Transverse colon (tissue), 4 donors: ENCODE data around the gene SGCG. TPM values are rescaled to one million over a fixed set of nuclear protein-coding genes. Genes with fewer than 3 reads are reported as not detected.

Source experiments
- DNase-seq: peaks from one replicate; pipeline ENCODE4 v3.0.0-alpha.2; 2019
- H3K27ac ChIP-seq, 4 donors: fragments of 200-600 bp; sonication (generic); 2 replicates each; pipeline ENCODE4 v1.5.1; 2016 to 2018; ENCODE audit warnings: inconsistent platforms in 4 of 4
- H3K27me3 ChIP-seq: fragments of 200-600 bp; sonication (generic); 2 replicates; pipeline ENCODE4 v1.5.1; 2017; ENCODE audit warnings: inconsistent platforms
- H3K36me3 ChIP-seq, 4 donors: fragments of 200-600 bp; sonication (generic); 2 replicates each; pipeline ENCODE4 v1.5.1; 2017 to 2019; ENCODE audit warnings: inconsistent platforms in 4 of 4
- H3K4me1 ChIP-seq, 4 donors: fragments of 200-600 bp; sonication (generic); 2 replicates each; pipeline ENCODE4 v1.5.1; 2017 to 2020; ENCODE audit warnings: inconsistent platforms in 4 of 4
- H3K4me3 ChIP-seq, 4 donors: fragments of 200-600 bp; sonication (generic); 1 replicate in 1 of 4; 2 replicates in 3 of 4; pipeline versions ENCODE4 v1.5.1 to v1.6.1; 2017 to 2019; ENCODE audit warnings: inconsistent platforms in 4 of 4
- H3K9me3 ChIP-seq, 2 donors: fragments of 200-600 bp; sonication (generic); 2 replicates each; pipeline ENCODE4 v1.5.1; 2017 to 2019; ENCODE audit warnings: inconsistent platforms in 2 of 2
- EP300 ChIP-seq: sonication (generic); formaldehyde crosslinking; IDR thresholded peaks from one replicate; pipeline ENCODE4 v1.6.1; 2017; ENCODE audit warnings: antibody characterized with exemption, low read depth
- POLR2A ChIP-seq: fragments of 450-650 bp; IDR thresholded peaks from one replicate; pipeline ENCODE4 v1.6.1; 2016; ENCODE audit warnings: antibody characterized with exemption, mild to moderate bottlenecking, moderate library complexity
- POLR2AphosphoS5 ChIP-seq, 3 donors: sonication (generic); formaldehyde crosslinking; IDR thresholded peaks; one replicate each; pipeline ENCODE4 v1.6.1; 2016; ENCODE audit warnings: antibody characterized with exemption in 3 of 3
- WGBS, 2 donors: methylation state at CpG; one replicate each; pipeline ENCODE4 v1.1.5; 2018; ENCODE audit warnings: low coverage in 1 of 2; 5-methylcytosine and 5-hydroxymethylcytosine counted together
- in situ Hi-C, 4 donors: fragments of 200-750 bp; cut with MboI; loops; one replicate each; pipeline versions ENCODE4 v1.15.0 to v1.15.1; 2017; ENCODE audit warnings: low sequenced_read_pairs in 3 of 4, low pct_ligation_motif_present in 1 of 4, low pct_unique_long_range_greater_than_20kb in 1 of 4
- intact Hi-C: fragments of 100-400 bp; cut with DNase I; formaldehyde crosslinking; loops from one replicate; pipeline ENCODE4 v1.15.1; 2023; ENCODE audit warnings: low total_unique reads
- total RNA-seq, 4 donors: library from RNA; depleted of rRNA; stranded (reverse); fragments of >200 nt; gene quantifications; one replicate each; pipeline ENCODE4 v1.1.0, GENCODE V29; 2016
- TF ChIP-seq, protein P1 (sequence below), 5 experiments: fragments of 200-600 bp in 3 of 5; fragments of 450-650 bp in 2 of 5; sonication (generic) in 3 of 5; IDR thresholded peaks; 1 replicate in 2 of 5; 2 replicates in 3 of 5; pipeline ENCODE4 v1.5.1; 2016 to 2017; ENCODE audit warnings: antibody characterized with exemption in 5 of 5, inconsistent platforms in 3 of 5, mild to moderate bottlenecking in 2 of 5, moderate library complexity in 1 of 5

SGCG gene
- total RNA-seq, 4 donors from 2014 or later: not detected

DNA sequence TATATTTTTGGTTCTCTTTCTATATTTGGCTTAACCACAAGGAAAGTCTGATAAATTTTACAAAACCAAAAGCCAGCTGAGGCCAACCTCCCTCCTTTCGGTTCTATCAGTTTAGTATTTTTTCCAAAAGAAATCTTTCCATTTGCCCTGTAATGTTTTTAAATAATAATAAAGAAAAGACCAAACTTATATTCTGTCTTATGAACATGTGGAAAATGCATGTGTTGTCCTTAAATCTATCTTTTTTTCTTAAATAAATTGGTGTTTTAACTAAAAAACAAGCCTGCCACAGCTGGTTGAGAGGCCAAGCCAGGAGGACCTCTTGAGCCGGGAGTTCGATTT is 139.1 kb downstream of the SGCG start:
- H3K9me3 ChIP-seq: no peaks in the 10 kb centered on the region
- in situ Hi-C loops: no loop called here
- H3K27me3 ChIP-seq: no peaks in the 10 kb centered on the region
- intact Hi-C loops: no loop called here
- no peak overlapping the region for H3K27ac ChIP-seq
- H3K4me1 ChIP-seq: peaks cover 0 to 12% (median 6%) of the 10 kb centered on the region in 4 donors
- DNase-seq: no peak
- H3K36me3 ChIP-seq: no peaks in the 10 kb centered on the region
- TF ChIP-seq EP300 (no peak), POLR2AphosphoS5 (IDR thresholded peaks at IDR 0.05) (no peak), POLR2A (no peak)
- TF ChIP-seq, protein P1, sequence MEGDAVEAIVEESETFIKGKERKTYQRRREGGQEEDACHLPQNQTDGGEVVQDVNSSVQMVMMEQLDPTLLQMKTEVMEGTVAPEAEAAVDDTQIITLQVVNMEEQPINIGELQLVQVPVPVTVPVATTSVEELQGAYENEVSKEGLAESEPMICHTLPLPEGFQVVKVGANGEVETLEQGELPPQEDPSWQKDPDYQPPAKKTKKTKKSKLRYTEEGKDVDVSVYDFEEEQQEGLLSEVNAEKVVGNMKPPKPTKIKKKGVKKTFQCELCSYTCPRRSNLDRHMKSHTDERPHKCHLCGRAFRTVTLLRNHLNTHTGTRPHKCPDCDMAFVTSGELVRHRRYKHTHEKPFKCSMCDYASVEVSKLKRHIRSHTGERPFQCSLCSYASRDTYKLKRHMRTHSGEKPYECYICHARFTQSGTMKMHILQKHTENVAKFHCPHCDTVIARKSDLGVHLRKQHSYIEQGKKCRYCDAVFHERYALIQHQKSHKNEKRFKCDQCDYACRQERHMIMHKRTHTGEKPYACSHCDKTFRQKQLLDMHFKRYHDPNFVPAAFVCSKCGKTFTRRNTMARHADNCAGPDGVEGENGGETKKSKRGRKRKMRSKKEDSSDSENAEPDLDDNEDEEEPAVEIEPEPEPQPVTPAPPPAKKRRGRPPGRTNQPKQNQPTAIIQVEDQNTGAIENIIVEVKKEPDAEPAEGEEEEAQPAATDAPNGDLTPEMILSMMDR (IDR thresholded peaks at IDR 0.05): no peak
- no peak overlapping the region for H3K4me3 ChIP-seq
- 70 to 74% methylated on average over 3 of the region's 3 CpGs for WGBS, 2 donors

DNA sequence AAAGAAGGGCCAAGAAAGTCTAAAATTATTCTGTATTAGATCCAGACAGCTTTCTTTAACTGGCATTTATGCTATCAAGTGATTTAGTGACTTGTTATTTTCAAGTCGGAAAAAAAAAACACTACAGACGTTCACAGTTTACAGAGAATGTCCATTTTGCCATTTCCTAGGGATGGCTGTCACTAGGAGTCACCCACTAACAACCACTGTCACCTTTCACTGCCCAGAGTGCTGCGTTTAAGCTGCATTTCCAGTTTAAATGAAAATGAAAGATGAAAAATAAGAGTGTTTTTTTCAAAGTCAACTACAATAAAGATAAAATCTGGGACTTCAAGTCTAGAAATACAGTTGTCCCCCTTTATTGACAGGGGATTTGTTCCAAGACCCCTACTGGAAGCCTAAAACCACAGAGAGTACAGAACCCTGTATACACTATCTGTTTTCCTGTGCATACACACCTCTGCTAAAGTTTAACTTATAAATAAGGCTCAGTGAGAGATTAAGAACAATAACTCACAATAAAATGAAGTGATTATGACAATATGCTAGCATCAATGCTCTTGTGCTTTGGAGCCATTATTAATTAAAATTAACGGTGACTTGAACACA is 140.3 kb downstream of the SGCG start:
- no peaks in the 10 kb centered on the region for H3K27me3 ChIP-seq
- no peaks in the 10 kb centered on the region for H3K9me3 ChIP-seq
- no peaks in the 10 kb centered on the region for H3K36me3 ChIP-seq
- TF ChIP-seq POLR2AphosphoS5 (IDR thresholded peaks at IDR 0.05): no peak
- TF ChIP-seq, protein P1 (IDR thresholded peaks at IDR 0.05): no peak
- no peak for TF ChIP-seq POLR2A
- no peak for TF ChIP-seq EP300
- intact Hi-C loops (no loop called here), in situ Hi-C loops (no loop called here)
- 27 to 29% methylated on average over 4 of the region's 4 CpGs for WGBS, 2 donors
- peak overlapping the region in 3 of 4 donors; percentile 3 to 6 (median 5) for H3K4me3 ChIP-seq
- H3K4me1 ChIP-seq: peaks cover 0 to 12% (median 6%) of the 10 kb centered on the region in 4 donors
- peak overlapping the region in 3 of 4 donors; percentile 17 to 29 (median 18) for H3K27ac ChIP-seq
- DNase-seq: no peak

DNA sequence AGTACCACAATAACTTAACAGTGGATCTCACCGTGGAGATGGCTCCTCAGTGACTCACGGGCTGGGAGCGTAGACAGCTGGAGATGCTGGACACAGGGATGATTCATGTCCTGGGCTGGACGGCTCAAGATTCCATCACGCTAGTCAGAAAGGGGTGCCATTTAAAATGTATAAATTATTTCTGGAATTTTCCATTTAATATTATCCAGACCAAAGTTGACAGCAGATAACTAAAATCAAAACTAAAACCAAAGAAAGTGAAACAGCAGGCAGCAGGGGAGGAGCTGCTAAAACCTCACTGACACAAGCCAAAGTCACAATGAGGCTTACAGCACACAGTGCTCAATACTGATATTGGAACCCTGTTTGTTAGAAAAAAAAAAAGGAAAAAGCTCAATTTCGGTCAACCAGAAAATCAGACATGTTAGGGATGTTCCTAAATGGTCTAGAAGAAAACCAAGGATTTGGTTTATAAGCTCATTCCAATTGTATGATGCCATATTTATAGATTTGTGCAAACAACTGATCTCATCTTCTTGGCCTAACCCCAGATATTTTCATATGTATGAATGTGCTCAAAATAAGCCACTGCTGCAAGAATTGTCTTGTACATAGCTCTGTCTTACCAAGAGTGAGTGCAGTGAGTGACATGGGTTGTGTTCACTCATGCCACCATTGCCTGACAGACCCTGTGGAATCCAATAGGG is 140.9 kb downstream of the SGCG start:
- in situ Hi-C loops: no loop called here

More for the DNA sequence above, 140.9 kb downstream of the SGCG start:
- peak; percentile 17 for DNase-seq
- WGBS, 2 donors: 32 to 41% methylated on average over 6 of the region's 6 CpGs
- TF ChIP-seq, protein P1 (IDR thresholded peaks at IDR 0.05): no peak
- peak in 2 of 3 donors; percentile 20 to 25 for TF ChIP-seq POLR2AphosphoS5 (IDR thresholded peaks at IDR 0.05)
- Histone ChIP-seq H3K4me3 (peak overlapping the region in 3 of 4 donors; percentile 3 to 6 (median 5)), H3K36me3 (no peaks in the 10 kb centered on the region), H3K9me3 (no peaks in the 10 kb centered on the region), H3K4me1 (peaks cover 0 to 12% (median 6%) of the 10 kb centered on the region in 4 donors), H3K27ac (peak overlapping the region in 3 of 4 donors; percentile 17 to 29 (median 18)), H3K27me3 (no peaks in the 10 kb centered on the region)
- intact Hi-C loops: no loop called here
